Esophagus squamous epithelium (tissue), 5 donors: ENCODE data around the gene OVAAL. TPM values are rescaled to one million over a fixed set of nuclear protein-coding genes. Genes with fewer than 3 reads are reported as not detected.

Source experiments
- DNase-seq: peaks from one replicate; lab custom pipeline; 2025; lab: John Stamatoyannopoulos, UW
- H3K27ac ChIP-seq, 4 donors: fragments of 200-600 bp; sonication (generic); one replicate each; pipeline ENCODE4 v1.5.1; 2016 to 2019; ENCODE audit warnings: mild to moderate bottlenecking in 1 of 4
- H3K27me3 ChIP-seq, 4 donors: fragments of 200-600 bp; sonication (generic); 1 replicate in 3 of 4; 2 replicates in 1 of 4; pipeline versions ENCODE4 v1.5.1 to v1.6.0; 2017 to 2021; ENCODE audit warnings: antibody characterized with exemption in 1 of 4
- H3K36me3 ChIP-seq, 3 donors: fragments of 200-600 bp; sonication (generic); one replicate each; pipeline ENCODE4 v1.5.1; 2016 to 2019
- H3K4me1 ChIP-seq, 3 donors: fragments of 200-600 bp; sonication (generic); one replicate each; pipeline ENCODE4 v1.5.1; 2017 to 2019
- H3K4me3 ChIP-seq, 4 donors: fragments of 200-600 bp; sonication (generic); 1 replicate in 3 of 4; 2 replicates in 1 of 4; pipeline ENCODE4 v1.5.1; 2016 to 2019; ENCODE audit warnings: mild to moderate bottlenecking in 2 of 4, moderate library complexity in 1 of 4
- H3K9me3 ChIP-seq, 3 donors: fragments of 200-600 bp; sonication (generic); one replicate each; pipeline ENCODE4 v1.5.1; 2016 to 2019
- CTCF ChIP-seq, 6 experiments: fragments of 450-650 bp in 4 of 6; fragments of 200-600 bp in 2 of 6; sonication (generic) in 2 of 6; IDR thresholded peaks; one replicate each; pipeline ENCODE4 v1.5.1; 2016 to 2019; ENCODE audit warnings: antibody characterized with exemption in 6 of 6, mild to moderate bottlenecking in 4 of 6, moderate library complexity in 4 of 6
- POLR2A ChIP-seq, 4 donors: fragments of 450-650 bp; IDR thresholded peaks; one replicate each; pipeline ENCODE4 v1.6.1; 2017; ENCODE audit warnings: antibody characterized with exemption in 4 of 4, mild to moderate bottlenecking in 4 of 4, moderate library complexity in 3 of 4
- whole genome bisulfite sequencing, 2 donors: methylation state at CpG; one replicate each; pipeline ENCODE4 v1.1.5; 2018; 5-methylcytosine and 5-hydroxymethylcytosine counted together
- intact Hi-C: fragments of 100-400 bp; cut with DNase I; formaldehyde crosslinking; loops from one replicate; pipeline ENCODE4 v1.15.0; 2022
- total RNA-seq, 4 donors: library from RNA; depleted of rRNA; stranded (reverse); fragments of >200 nt; gene quantifications; one replicate each; pipeline ENCODE4 v1.1.0, GENCODE V29; 2016
- donor health status: DM: yes; HTN: yes; CAD: no.

The OVAAL gene
- total RNA-seq, 4 donors from 2014 or later = not detected

GRCh38 chr1:180555411-180555810, 3.4 kb upstream of the OVAAL start:
- intact Hi-C loops = no loop called here
- no peaks in the 10 kb centered on the region for H3K27me3 ChIP-seq

GRCh38 chr1:180560200-180560867, 1.6 kb downstream of the OVAAL start:
- no peaks in the 10 kb centered on the region for H3K27me3 ChIP-seq
- no peak overlapping the region for H3K4me3 ChIP-seq
- no peak overlapping the region for H3K27ac ChIP-seq
- intact Hi-C loops = no loop called here
- 60 to 72% methylated on average over 3 of the region's 3 CpGs for WGBS, 2 donors
- no peak for DNase-seq
- H3K9me3 ChIP-seq = no peaks in the 10 kb centered on the region
- peaks cover 0 to 12% (median 11%) of the 10 kb centered on the region in 3 donors for H3K4me1 ChIP-seq
- TF ChIP-seq POLR2A (IDR thresholded peaks at IDR 0.05) = no peak
- TF ChIP-seq CTCF (IDR thresholded peaks at IDR 0.05) = no peak
- no peaks in the 10 kb centered on the region for H3K36me3 ChIP-seq

More at GRCh38 chr1:180555411-180555810, 3.4 kb upstream of the OVAAL start:
- Histone ChIP-seq H3K36me3 (no peaks in the 10 kb centered on the region), H3K4me1 (no peaks in the 10 kb centered on the region), H3K9me3 (no peaks in the 10 kb centered on the region), H3K27ac (no peak overlapping the region), H3K4me3 (no peak overlapping the region)
- TF ChIP-seq POLR2A (IDR thresholded peaks at IDR 0.05) (no peak), CTCF (IDR thresholded peaks at IDR 0.05) (no peak)
- DNase-seq = no peak

- no peak for DNase-seq
- TF ChIP-seq POLR2A (IDR thresholded peaks at IDR 0.05) (no peak), CTCF (IDR thresholded peaks at IDR 0.05) (no peak)
- Histone ChIP-seq H3K36me3 (no peaks in the 10 kb centered on the region), H3K4me3 (no peak overlapping the region), H3K27ac (no peak overlapping the region), H3K27me3 (no peaks in the 10 kb centered on the region), H3K4me1 (peaks cover 0 to 12% (median 11%) of the 10 kb centered on the region in 3 donors), H3K9me3 (no peaks in the 10 kb centered on the region)
- intact Hi-C loops = no loop called here
- 56 to 61% methylated on average over 4 to 5 of the region's 5 CpGs for WGBS, 2 donors
Observed at GRCh38 chr1:180560868-180561600, 2.3 kb downstream of the OVAAL start.

- H3K36me3 ChIP-seq = no peaks in the 10 kb centered on the region
- H3K27me3 ChIP-seq = no peaks in the 10 kb centered on the region
- H3K4me1 ChIP-seq = peaks cover 0 to 12% (median 11%) of the 10 kb centered on the region in 3 donors
- intact Hi-C loops = no loop called here
- DNase-seq = no peak
- 75 to 89% methylated on average over 1 of the region's 1 CpG for WGBS, 2 donors
- no peak overlapping the region for H3K4me3 ChIP-seq
- peak overlapping the region in 3 of 4 donors; percentile 35 to 62 (median 37) for H3K27ac ChIP-seq
- no peak for TF ChIP-seq CTCF (IDR thresholded peaks at IDR 0.05)
- no peak for TF ChIP-seq POLR2A (IDR thresholded peaks at IDR 0.05)
- H3K9me3 ChIP-seq = no peaks in the 10 kb centered on the region
Observed at GRCh38 chr1:180562640-180563025, 3.9 kb downstream of the OVAAL start.
